ENCODE data around the gene FLOT2.
A peak's percentile ranks its signal among the peaks of the same experiment; 100 is the strongest.

- TF ChIP-seq EZH2 (IDR thresholded peaks at IDR 0.05; ENCODE audit: borderline replicate concordance, insufficient read depth, low read depth, low read length, poor library complexity, severe bottlenecking), result no peak
- TF ChIP-seq CTCF (IDR thresholded peaks at IDR 0.05), result peak; percentile 100
Measured at GRCh38 chr17:28902819-28903545, 5.4 kb upstream of the FLOT2 start, which contains the start of gene DHRS13.

All from B cell (primary cell).